ENCODE results near the gene METTL3.

The METTL3 gene

GRCh38 chr14:21514341-21514740 lies 3.2 kb upstream of the METTL3 start:
- in situ Hi-C loops (cut with HindIII; ENCODE audit: low pct_ligation_motif_present, low sequenced_read_pairs): no loop called here
- no peak for DNase-seq
- no peaks in the 10 kb centered on the region for H3K27me3 ChIP-seq (replicated peaks)

GRCh38 chr14:21509432-21510143 lies 1.6 kb downstream of the METTL3 start:
- H3K27ac ChIP-seq: no peak overlapping the region
- no peak for DNase-seq
- no peaks in the 10 kb centered on the region for H3K27me3 ChIP-seq (replicated peaks)
- in situ Hi-C loops (cut with HindIII; ENCODE audit: low pct_ligation_motif_present, low sequenced_read_pairs): no loop called here
- H3K4me3 ChIP-seq (ENCODE audit: low read depth, low read length): peak overlapping the region; percentile 97
- TF ChIP-seq CTCF (IDR thresholded peaks at IDR 0.05; ENCODE audit: low read depth, low read length, missing control alignments): no peak
- peaks cover 4% of the 10 kb centered on the region for H3K36me3 ChIP-seq (replicated peaks)

More at GRCh38 chr14:21514341-21514740, 3.2 kb upstream of the METTL3 start:
- no peak overlapping the region for H3K27ac ChIP-seq
- no peaks in the 10 kb centered on the region for H3K36me3 ChIP-seq (replicated peaks)
- no peak overlapping the region for H3K4me3 ChIP-seq (ENCODE audit: low read depth, low read length)
- TF ChIP-seq CTCF (IDR thresholded peaks at IDR 0.05; ENCODE audit: low read depth, low read length, missing control alignments): no peak

GRCh38 chr14:21506557-21506956 lies 4.6 kb downstream of the METTL3 start:
- Histone ChIP-seq H3K27me3 (replicated peaks) (no peaks in the 10 kb centered on the region), H3K36me3 (replicated peaks) (peaks cover 19% of the 10 kb centered on the region), H3K27ac (no peak overlapping the region), H3K4me3 (ENCODE audit: low read depth, low read length) (no peak overlapping the region)
- no peak for TF ChIP-seq CTCF (IDR thresholded peaks at IDR 0.05; ENCODE audit: low read depth, low read length, missing control alignments)
- in situ Hi-C loops (cut with HindIII; ENCODE audit: low pct_ligation_motif_present, low sequenced_read_pairs): no loop called here
- DNase-seq: no peak

- Histone ChIP-seq H3K27ac (no peak overlapping the region), H3K36me3 (replicated peaks) (peaks cover 32% of the 10 kb centered on the region), H3K4me3 (ENCODE audit: low read depth, low read length) (no peak overlapping the region), H3K27me3 (replicated peaks) (no peaks in the 10 kb centered on the region)
- TF ChIP-seq CTCF (IDR thresholded peaks at IDR 0.05; ENCODE audit: low read depth, low read length, missing control alignments): no peak
- DNase-seq: no peak
- in situ Hi-C loops (cut with HindIII; ENCODE audit: low pct_ligation_motif_present, low sequenced_read_pairs): no loop called here
These were observed 6.1 kb downstream of the METTL3 start for GRCh38 chr14:21505012-21505553.

- no peak overlapping the region for H3K27ac ChIP-seq
- in situ Hi-C loops (cut with HindIII; ENCODE audit: low pct_ligation_motif_present, low sequenced_read_pairs): no loop called here
- no peak for DNase-seq
- no peak overlapping the region for H3K4me3 ChIP-seq (ENCODE audit: low read depth, low read length)
- no peaks in the 10 kb centered on the region for H3K27me3 ChIP-seq (replicated peaks)
- H3K36me3 ChIP-seq (replicated peaks): peaks cover 40% of the 10 kb centered on the region
- no peak for TF ChIP-seq CTCF (IDR thresholded peaks at IDR 0.05; ENCODE audit: low read depth, low read length, missing control alignments)
These were observed 7.8 kb downstream of the METTL3 start for GRCh38 chr14:21503376-21503775.
